RWPE1 (cell line): ENCODE results near the gene COPE.
A peak's percentile ranks its signal among the peaks of the same experiment; 100 is the strongest.

ENCODE experiments used
- CTCF ChIA-PET: fragments of 350-600 bp; sonication (Branson Sonifier 250); formaldehyde crosslinking; extraction: SDS; loops from one replicate; lab custom pipeline; 2021; lab: Yijun Ruan, JAX
- POLR2A ChIA-PET: fragments of 400-600 bp; formaldehyde crosslinking; extraction: SDS; loops from one replicate; lab custom pipeline; 2020; ENCODE audit warnings: antibody characterized with exemption; ENCODE audit not compliant: low non-redundant PET; lab: Yijun Ruan, JAX
- DNase-seq: peaks from one replicate; pipeline ENCODE4 v3.0.0; 2012; ENCODE audit warnings: low spot score
- H3K27ac ChIP-seq: fragments of 450-650 bp; 2 replicates; pipeline ENCODE4 v1.5.1; 2017
- TF ChIP-seq, protein P1 (sequence below): fragments of 450-650 bp; conservative IDR thresholded peaks from 2 replicates; pipeline ENCODE4 v1.5.1; 2017; ENCODE audit warnings: low read depth, mild to moderate bottlenecking

Gene COPE

DNA sequence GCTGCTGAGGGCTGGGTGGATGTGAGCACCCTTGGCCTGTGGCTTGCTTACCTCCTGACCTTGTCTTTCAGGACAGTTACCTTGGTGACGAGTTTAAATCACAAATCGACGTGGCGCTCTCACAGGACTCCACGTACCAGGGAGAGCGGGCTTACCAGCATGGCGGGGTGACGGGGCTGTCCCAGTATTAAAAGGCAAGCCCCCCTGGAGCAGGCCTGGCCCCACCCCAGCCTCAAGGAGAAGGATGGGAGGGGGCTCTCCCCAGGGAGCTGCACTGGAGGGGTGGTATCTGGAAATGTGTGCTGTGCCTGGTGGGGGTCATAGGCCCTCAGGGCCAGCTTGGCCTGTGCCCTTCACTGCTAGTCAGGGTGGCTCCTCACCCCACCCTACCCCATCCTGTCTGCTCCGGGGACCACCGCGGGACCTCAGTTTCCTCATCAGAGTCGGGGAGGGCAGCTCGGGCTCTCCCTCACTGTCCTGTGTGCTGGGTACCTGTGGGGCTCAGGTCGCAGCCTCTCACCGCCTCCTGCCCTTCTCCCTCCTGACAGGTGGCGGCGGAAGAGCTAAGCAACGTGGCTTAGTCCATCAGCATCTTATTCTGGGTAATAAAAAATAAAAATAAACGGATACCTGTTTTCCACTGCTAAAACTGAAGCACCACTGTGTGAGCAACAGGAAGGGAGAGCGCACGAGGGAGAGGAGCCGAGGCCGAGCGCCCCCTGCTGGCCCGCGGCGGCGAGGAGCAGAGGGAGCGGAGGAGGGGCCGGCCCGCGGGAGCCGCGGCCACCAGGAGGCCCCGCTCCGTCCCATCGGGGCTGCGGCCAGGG is 53.0 kb downstream of the COPE start:
- CTCF ChIA-PET = interaction anchor here (0.5 to 1.3 kb wide), 12 partner anchors 12 to 420 kb away, joined by 3 to 5 read pairs (median 3); no protein-coding TSS in a partner anchor
- peak overlapping the region; percentile 65 for H3K27ac ChIP-seq
- TF ChIP-seq, protein P1, sequence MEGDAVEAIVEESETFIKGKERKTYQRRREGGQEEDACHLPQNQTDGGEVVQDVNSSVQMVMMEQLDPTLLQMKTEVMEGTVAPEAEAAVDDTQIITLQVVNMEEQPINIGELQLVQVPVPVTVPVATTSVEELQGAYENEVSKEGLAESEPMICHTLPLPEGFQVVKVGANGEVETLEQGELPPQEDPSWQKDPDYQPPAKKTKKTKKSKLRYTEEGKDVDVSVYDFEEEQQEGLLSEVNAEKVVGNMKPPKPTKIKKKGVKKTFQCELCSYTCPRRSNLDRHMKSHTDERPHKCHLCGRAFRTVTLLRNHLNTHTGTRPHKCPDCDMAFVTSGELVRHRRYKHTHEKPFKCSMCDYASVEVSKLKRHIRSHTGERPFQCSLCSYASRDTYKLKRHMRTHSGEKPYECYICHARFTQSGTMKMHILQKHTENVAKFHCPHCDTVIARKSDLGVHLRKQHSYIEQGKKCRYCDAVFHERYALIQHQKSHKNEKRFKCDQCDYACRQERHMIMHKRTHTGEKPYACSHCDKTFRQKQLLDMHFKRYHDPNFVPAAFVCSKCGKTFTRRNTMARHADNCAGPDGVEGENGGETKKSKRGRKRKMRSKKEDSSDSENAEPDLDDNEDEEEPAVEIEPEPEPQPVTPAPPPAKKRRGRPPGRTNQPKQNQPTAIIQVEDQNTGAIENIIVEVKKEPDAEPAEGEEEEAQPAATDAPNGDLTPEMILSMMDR = peak; percentile 99
- POLR2A ChIA-PET = no interaction called here
- DNase-seq = peak; percentile 57

DNA sequence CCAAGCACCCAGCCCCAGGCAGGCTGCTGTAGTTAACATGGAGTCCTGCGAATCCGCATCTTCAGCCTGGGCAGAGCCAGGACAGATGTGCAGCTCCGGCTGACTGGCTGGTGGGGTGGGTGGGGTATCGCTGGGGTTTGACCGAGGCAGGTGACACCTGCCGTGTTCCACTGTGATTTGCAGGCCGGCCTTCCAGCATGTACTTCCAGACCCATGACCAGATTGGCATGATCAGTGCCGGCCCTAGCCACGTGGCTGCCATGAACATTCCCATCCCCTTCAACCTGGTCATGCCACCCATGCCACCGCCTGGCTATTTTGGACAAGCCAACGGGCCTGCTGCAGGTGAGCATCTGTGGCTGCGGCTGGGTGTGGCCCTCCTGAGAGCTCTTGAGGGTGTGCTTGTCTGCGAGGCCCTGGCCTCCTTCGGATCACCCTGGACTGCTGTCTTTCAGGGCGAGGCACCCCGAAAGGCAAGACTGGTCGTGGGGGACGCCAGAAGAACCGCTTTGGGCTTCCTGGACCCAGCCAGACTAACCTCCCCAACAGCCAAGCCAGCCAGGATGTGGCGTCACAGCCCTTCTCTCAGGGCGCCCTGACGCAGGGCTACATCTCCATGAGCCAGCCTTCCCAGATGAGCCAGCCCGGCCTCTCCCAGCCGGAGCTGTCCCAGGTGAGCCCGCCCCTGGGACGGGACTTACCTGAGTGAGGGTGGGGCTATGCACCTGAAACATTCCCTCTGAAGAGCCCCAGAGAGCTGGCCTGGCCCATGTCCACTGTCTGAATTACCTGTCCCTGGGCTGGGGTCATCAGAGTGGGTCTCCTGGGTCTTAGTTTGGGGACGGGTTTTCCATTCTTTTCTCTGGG is 53.8 kb downstream of the COPE start:
- H3K27ac ChIP-seq = peak overlapping the region; percentile 65
- DNase-seq = no peak
- CTCF ChIA-PET = interaction anchor here (0.6 to 1.2 kb wide), 4 partner anchors 15 to 140 kb away, joined by 3 to 5 read pairs (median 4); no protein-coding TSS in a partner anchor
- TF ChIP-seq, protein P1 = no peak
- POLR2A ChIA-PET = interaction anchor here (0.7 kb wide), 1 partner anchor 29 kb away, joined by 6 read pairs; no protein-coding TSS in a partner anchor

DNA sequence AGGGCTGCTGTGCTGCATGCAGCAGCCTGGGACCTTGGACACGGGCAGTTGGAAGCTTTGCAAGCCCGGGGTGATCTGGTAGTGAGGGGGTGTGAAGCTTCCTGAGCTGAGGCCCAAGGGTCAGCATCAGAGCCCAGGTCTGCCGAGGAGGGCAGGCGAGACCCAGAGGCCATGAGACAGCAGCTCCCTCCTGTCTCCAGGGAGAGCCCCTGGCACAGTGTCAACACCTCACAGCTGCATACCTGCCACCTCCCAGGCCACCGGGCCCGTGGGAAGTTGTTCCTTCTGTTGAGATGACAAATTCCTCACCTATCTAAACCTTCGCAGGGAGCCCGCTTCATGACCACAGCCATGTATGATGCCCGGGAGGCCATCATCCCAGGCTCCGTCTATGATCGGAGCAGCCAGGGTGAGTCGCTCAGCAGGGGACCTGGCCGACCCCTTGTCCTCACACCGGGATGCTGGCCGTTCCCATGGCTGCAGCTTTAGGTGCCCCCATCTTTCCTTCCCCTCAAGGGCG is 55.3 kb downstream of the COPE start:
- CTCF ChIA-PET = interaction anchor here (0.6 to 1.1 kb wide), 4 partner anchors 9 to 276 kb away, joined by 3 to 5 read pairs (median 4); no protein-coding TSS in a partner anchor
- peak overlapping the region; percentile 48 for H3K27ac ChIP-seq
- POLR2A ChIA-PET = no interaction called here
- TF ChIP-seq, protein P1 = no peak
- DNase-seq = no peak

DNA sequence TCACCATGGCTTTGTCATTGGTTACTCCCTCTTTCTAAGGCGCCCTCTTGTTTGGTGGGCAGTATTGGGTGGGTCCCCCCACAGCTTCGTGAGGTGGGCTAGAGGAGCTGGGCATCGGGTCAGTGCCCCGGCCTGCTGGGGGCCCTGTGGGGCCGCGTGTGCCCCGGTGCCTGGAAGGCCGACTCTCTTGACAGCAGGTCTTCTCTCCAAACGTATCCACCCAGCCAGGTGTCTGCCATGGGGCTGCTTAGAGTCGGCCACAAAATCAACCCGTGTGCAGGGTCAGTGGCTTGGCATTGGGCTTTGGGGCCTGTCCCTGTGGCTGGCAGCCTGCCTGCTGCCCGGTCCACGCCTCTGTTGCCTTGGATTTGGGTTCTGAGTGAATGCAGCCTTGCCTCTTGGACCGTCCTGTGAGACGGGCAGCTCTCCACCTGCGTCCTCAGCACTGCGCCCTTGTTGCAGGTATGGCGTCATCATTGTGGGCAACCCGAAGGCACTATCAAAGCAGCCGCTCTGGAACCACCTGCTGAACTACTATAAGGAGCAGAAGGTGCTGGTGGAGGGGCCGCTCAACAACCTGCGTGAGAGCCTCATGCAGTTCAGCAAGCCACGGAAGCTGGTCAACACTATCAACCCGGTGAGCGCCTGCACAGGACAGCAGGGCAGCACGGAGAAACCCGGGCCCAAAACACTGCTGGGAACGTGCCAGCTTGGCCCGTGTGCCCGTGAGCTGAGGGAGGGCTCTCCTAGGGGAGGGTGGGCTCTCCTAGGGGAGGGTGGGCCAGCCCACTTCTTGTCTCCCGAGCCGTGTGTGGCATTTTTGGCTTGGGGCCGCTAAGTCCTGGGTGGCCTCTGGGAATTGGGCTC is 56.0 kb downstream of the COPE start:
- TF ChIP-seq, protein P1 = no peak
- CTCF ChIA-PET = interaction anchor here (0.6 to 1.1 kb wide), 3 partner anchors 8 to 169 kb away, joined by 3 to 5 read pairs (median 3); no protein-coding TSS in a partner anchor
- POLR2A ChIA-PET = no interaction called here
- H3K27ac ChIP-seq = peak overlapping the region; percentile 48
- no peak for DNase-seq

DNA sequence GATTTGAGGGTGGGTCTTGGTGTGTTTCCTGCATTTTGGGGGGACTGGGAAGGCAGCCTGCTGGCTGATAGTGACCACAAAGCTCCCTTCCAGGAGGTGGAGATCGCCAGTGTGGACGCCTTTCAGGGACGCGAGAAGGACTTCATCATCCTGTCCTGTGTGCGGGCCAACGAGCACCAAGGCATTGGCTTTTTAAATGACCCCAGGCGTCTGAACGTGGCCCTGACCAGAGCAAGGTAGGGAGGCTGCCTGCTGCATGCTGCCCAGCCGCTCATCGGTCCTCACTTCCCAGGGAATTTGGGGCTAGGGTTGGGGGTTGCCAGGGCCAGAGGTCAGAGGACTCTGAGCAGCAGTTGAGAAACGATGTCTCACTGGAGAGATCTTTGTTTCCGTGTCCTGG is 57.3 kb downstream of the COPE start:
- CTCF ChIA-PET = interaction anchor here (0.6 to 0.7 kb wide), 2 partner anchors 17 to 64 kb away, joined by 3 to 5 read pairs; no protein-coding TSS in a partner anchor

More for the DNA sequence above, 57.3 kb downstream of the COPE start:
- TF ChIP-seq, protein P1 = no peak
- H3K27ac ChIP-seq = peak overlapping the region; percentile 48
- no peak for DNase-seq
- POLR2A ChIA-PET = no interaction called here
